BLaER1 treated with 17β-estradiol and CSF1 and Interleukin-3, amounts not matched to agents 10 nM and 100 nM (cell line): ENCODE data around the gene PPWD1.

Experiments used
- H3K27ac ChIP-seq, 11 experiments: shearing (Covaris generic); formaldehyde crosslinking; 2 replicates each; pipeline ENCODE4 v1.8.1; 2022
- H3K27me3 ChIP-seq, 11 experiments: shearing (Covaris generic); formaldehyde crosslinking; 2 replicates each; pipeline ENCODE4 v1.8.1; 2022
- H3K36me3 ChIP-seq, 11 experiments: shearing (Covaris generic); formaldehyde crosslinking; 2 replicates each; pipeline ENCODE4 v1.8.1; 2022
- H3K4me1 ChIP-seq, 10 experiments: shearing (Covaris generic); formaldehyde crosslinking; 2 replicates each; pipeline ENCODE4 v1.8.1; 2022
- H3K4me2 ChIP-seq, 11 experiments: shearing (Covaris generic); formaldehyde crosslinking; 2 replicates each; pipeline ENCODE4 v1.8.1; 2022
- H3K4me3 ChIP-seq, 10 experiments: shearing (Covaris generic); formaldehyde crosslinking; 2 replicates each; pipeline ENCODE4 v1.8.1; 2022
- H3K9ac ChIP-seq, 11 experiments: shearing (Covaris generic); formaldehyde crosslinking; 2 replicates each; pipeline ENCODE4 v1.8.1; 2022
- H3K9me3 ChIP-seq, 11 experiments: shearing (Covaris generic); formaldehyde crosslinking; replicated peaks in 1 of 11; 2 replicates each; pipeline ENCODE4 v1.8.1; 2022
- H4K20me1 ChIP-seq, 11 experiments: shearing (Covaris generic); formaldehyde crosslinking; 2 replicates each; pipeline ENCODE4 v1.8.1; 2022
- Cebpa-rat ChIP-seq, 11 experiments: shearing (Covaris generic); IDR thresholded peaks; 2 replicates each; pipeline ENCODE4 v1.8.1; 2022

Gene PPWD1

GRCh38 chr5:65562731-65563701 lies at the start of gene PPWD1, which contains the start of gene CENPK:
Gene PPWD1 (plus strand): TSS chr5:65563296. CDS start chr5:65563311, 15 bp downstream.
Gene CENPK (minus strand): TSS chr5:65563168. CDS start chr5:65554907, 8,261 bp downstream.
- Histone ChIP-seq H3K4me1 (peaks cover 32 to 47% (median 38%) of the 10 kb centered on the region in 10 experiments), H3K9me3 (no peaks in the 10 kb centered on the region), H3K36me3 (peaks cover 5 to 63% (median 16%) of the 10 kb centered on the region in 11 experiments; a peak in 18 of 22 replicates), H3K9ac (peak within 1 kb of the TSS; percentile 86 to 92 (median 90)), H3K27me3 (no peaks in the 10 kb centered on the region), H3K27ac (peak within 1 kb of the TSS; percentile 73 to 92 (median 88)), H3K4me3 (peak within 1 kb of the TSS; percentile 81 to 88 (median 83)), H3K4me2 (peak within 1 kb of the TSS; percentile 84 to 93 (median 90)), H4K20me1 (peaks cover 0 to 6% (median 0%) of the 10 kb centered on the region in 11 experiments; a peak in 1 of 22 replicates)
- no peak for TF ChIP-seq Cebpa-rat (IDR thresholded peaks at IDR 0.05)

DNA sequence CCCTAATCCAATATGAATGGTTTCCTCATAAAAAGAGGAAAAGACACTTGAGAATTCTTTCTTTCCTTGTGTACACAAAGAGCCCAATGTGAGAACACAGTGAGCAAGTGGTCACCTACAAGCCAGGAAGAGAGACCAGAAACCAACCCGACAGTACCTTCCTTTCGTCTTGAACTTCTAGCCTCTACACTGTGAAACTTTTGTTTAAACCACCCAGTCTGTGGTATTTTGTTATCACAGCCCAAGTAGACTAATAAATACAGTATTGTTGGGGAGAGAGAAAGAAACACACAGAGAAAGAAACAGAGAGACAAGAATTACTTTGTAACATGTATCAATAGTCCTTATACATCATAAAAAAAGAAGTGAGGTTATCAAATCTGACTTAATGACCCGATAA lies 37.4 kb upstream of the PPWD1 start:
- no peaks in the 10 kb centered on the region for H3K27me3 ChIP-seq
- H3K36me3 ChIP-seq: peaks cover 10 to 89% (median 59%) of the 10 kb centered on the region in 11 experiments
- no peaks in the 10 kb centered on the region for H3K9me3 ChIP-seq
- no peak overlapping the region for H3K4me3 ChIP-seq
- H3K9ac ChIP-seq: no peak overlapping the region
- H3K4me1 ChIP-seq: no peaks in the 10 kb centered on the region
- no peak for TF ChIP-seq Cebpa-rat (IDR thresholded peaks at IDR 0.05)
- H4K20me1 ChIP-seq: no peaks in the 10 kb centered on the region
- no peak overlapping the region for H3K4me2 ChIP-seq
- H3K27ac ChIP-seq: no peak overlapping the region

DNA sequence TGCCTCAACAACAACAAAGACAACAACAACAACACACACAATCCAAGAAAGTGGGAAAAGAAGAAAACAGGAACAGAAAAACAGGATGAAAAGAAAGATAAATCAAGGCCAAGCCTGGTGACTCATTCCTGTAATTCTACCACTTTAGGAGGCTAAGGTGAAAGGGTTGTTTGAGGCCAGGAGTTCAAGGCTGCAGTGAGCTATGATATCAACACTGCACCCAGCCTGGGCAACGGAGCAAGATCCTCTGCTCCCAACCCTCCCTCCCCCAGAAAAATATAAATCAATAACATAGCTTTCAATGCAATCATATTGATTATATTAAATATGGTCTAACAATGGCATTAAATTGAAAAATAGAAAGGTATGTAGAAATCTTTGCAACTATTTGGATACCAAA lies 32.2 kb upstream of the PPWD1 start:
- Histone ChIP-seq H3K4me2 (no peak overlapping the region), H3K27ac (no peak overlapping the region), H3K27me3 (no peaks in the 10 kb centered on the region), H3K36me3 (peaks cover 4 to 77% (median 36%) of the 10 kb centered on the region in 11 experiments; a peak in 19 of 22 replicates), H4K20me1 (no peaks in the 10 kb centered on the region), H3K9ac (no peak overlapping the region), H3K9me3 (no peaks in the 10 kb centered on the region), H3K4me1 (no peaks in the 10 kb centered on the region), H3K4me3 (no peak overlapping the region)
- no peak for TF ChIP-seq Cebpa-rat (IDR thresholded peaks at IDR 0.05)

GRCh38 chr5:65535529-65535987 lies 27.5 kb upstream of the PPWD1 start:
- Histone ChIP-seq H3K4me2 (no peak overlapping the region), H3K27ac (no peak overlapping the region), H3K4me1 (no peaks in the 10 kb centered on the region), H4K20me1 (no peaks in the 10 kb centered on the region; a peak in 1 of 22 replicates), H3K9me3 (no peaks in the 10 kb centered on the region), H3K4me3 (no peak overlapping the region), H3K9ac (no peak overlapping the region), H3K27me3 (no peaks in the 10 kb centered on the region), H3K36me3 (peaks cover 0 to 85% (median 52%) of the 10 kb centered on the region in 11 experiments; a peak in 20 of 22 replicates)
- no peak for TF ChIP-seq Cebpa-rat (IDR thresholded peaks at IDR 0.05)

- Histone ChIP-seq H3K4me1 (no peaks in the 10 kb centered on the region), H3K4me2 (no peak overlapping the region), H3K27ac (no peak overlapping the region), H3K4me3 (no peak overlapping the region), H3K27me3 (no peaks in the 10 kb centered on the region), H4K20me1 (no peaks in the 10 kb centered on the region; a peak in 1 of 22 replicates), H3K9ac (no peak overlapping the region), H3K9me3 (no peaks in the 10 kb centered on the region), H3K36me3 (peaks cover 14 to 97% (median 87%) of the 10 kb centered on the region in 11 experiments)
- no peak for TF ChIP-seq Cebpa-rat (IDR thresholded peaks at IDR 0.05)
Observed at GRCh38 chr5:65539827-65540226, 23.3 kb upstream of the PPWD1 start.

GRCh38 chr5:65544473-65544872 lies 18.6 kb upstream of the PPWD1 start:
- H3K4me1 ChIP-seq: no peaks in the 10 kb centered on the region
- no peak overlapping the region for H3K9ac ChIP-seq
- H3K9me3 ChIP-seq: no peaks in the 10 kb centered on the region
- H4K20me1 ChIP-seq: no peaks in the 10 kb centered on the region; a peak in 1 of 22 replicates
- H3K27me3 ChIP-seq: no peaks in the 10 kb centered on the region
- no peak overlapping the region for H3K4me3 ChIP-seq
- H3K27ac ChIP-seq: no peak overlapping the region
- peaks cover 24 to 100% (median 97%) of the 10 kb centered on the region in 11 experiments for H3K36me3 ChIP-seq
- H3K4me2 ChIP-seq: no peak overlapping the region
- no peak for TF ChIP-seq Cebpa-rat (IDR thresholded peaks at IDR 0.05)

GRCh38 chr5:65546141-65546540 lies 17.0 kb upstream of the PPWD1 start:
- Histone ChIP-seq H4K20me1 (no peaks in the 10 kb centered on the region), H3K27ac (no peak overlapping the region), H3K4me1 (no peaks in the 10 kb centered on the region), H3K4me3 (no peak overlapping the region), H3K9ac (no peak overlapping the region), H3K4me2 (no peak overlapping the region), H3K36me3 (peaks cover 30 to 100% (median 97%) of the 10 kb centered on the region in 11 experiments), H3K27me3 (no peaks in the 10 kb centered on the region), H3K9me3 (no peaks in the 10 kb centered on the region)
- TF ChIP-seq Cebpa-rat (IDR thresholded peaks at IDR 0.05): no peak

- H3K4me2 ChIP-seq: no peak overlapping the region
- no peak overlapping the region for H3K9ac ChIP-seq
- no peaks in the 10 kb centered on the region for H3K27me3 ChIP-seq
- no peak overlapping the region for H3K4me3 ChIP-seq
- H3K27ac ChIP-seq: no peak overlapping the region
- peaks cover 25 to 97% (median 88%) of the 10 kb centered on the region in 11 experiments for H3K36me3 ChIP-seq
- H3K4me1 ChIP-seq: peaks cover 0 to 2% (median 0%) of the 10 kb centered on the region in 10 experiments; a peak in 1 of 20 replicates
- no peaks in the 10 kb centered on the region for H3K9me3 ChIP-seq
- peaks cover 0 to 5% (median 0%) of the 10 kb centered on the region in 11 experiments; a peak in 2 of 22 replicates for H4K20me1 ChIP-seq
- no peak for TF ChIP-seq Cebpa-rat (IDR thresholded peaks at IDR 0.05)
Observed at GRCh38 chr5:65548281-65548680, 14.8 kb upstream of the PPWD1 start.

- H3K36me3 ChIP-seq: peaks cover 25 to 98% (median 85%) of the 10 kb centered on the region in 11 experiments
- H3K4me3 ChIP-seq: no peak overlapping the region
- peaks cover 0 to 7% (median 0%) of the 10 kb centered on the region in 10 experiments; a peak in 1 of 20 replicates for H3K4me1 ChIP-seq
- H4K20me1 ChIP-seq: peaks cover 0 to 15% (median 0%) of the 10 kb centered on the region in 11 experiments; a peak in 4 of 22 replicates
- no peaks in the 10 kb centered on the region for H3K27me3 ChIP-seq
- no peaks in the 10 kb centered on the region for H3K9me3 ChIP-seq
- TF ChIP-seq Cebpa-rat (IDR thresholded peaks at IDR 0.05): no peak
- H3K9ac ChIP-seq: no peak overlapping the region
- no peak overlapping the region for H3K27ac ChIP-seq
- H3K4me2 ChIP-seq: no peak overlapping the region
Observed at GRCh38 chr5:65553941-65554340, 9.2 kb upstream of the PPWD1 start.
